ENCODE measurements around the gene AFF3. TPM values are rescaled to one million over a fixed set of nuclear protein-coding genes. Genes with fewer than 3 reads are reported as not detected.

Gene AFF3
- total RNA-seq, 1 donor from 2014 or later: 20.9 TPM

DNA sequence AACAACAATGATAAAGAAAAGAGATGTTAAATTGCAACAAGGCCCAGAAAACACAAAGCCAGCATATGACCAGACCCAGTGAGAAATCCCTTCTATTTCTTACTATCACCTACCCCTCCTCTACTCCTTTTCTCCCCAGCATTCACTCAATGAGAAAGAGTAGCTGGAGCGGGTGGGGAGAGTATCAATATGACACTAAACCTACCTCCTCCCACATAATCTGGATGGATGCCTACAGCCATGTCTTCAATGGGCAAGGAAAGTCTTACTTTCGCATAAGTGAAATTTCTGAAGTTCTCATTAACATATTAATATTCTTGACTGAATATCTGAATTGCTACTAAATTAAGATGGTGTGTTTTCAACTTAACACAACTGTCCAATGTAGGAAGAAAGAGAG lies 78.2 kb downstream of the AFF3 start:
- peaks cover 17% of the 10 kb centered on the region for H3K36me3 Mint-ChIP-seq (ENCODE audit: low read depth)
- TF ChIP-seq, protein P1, sequence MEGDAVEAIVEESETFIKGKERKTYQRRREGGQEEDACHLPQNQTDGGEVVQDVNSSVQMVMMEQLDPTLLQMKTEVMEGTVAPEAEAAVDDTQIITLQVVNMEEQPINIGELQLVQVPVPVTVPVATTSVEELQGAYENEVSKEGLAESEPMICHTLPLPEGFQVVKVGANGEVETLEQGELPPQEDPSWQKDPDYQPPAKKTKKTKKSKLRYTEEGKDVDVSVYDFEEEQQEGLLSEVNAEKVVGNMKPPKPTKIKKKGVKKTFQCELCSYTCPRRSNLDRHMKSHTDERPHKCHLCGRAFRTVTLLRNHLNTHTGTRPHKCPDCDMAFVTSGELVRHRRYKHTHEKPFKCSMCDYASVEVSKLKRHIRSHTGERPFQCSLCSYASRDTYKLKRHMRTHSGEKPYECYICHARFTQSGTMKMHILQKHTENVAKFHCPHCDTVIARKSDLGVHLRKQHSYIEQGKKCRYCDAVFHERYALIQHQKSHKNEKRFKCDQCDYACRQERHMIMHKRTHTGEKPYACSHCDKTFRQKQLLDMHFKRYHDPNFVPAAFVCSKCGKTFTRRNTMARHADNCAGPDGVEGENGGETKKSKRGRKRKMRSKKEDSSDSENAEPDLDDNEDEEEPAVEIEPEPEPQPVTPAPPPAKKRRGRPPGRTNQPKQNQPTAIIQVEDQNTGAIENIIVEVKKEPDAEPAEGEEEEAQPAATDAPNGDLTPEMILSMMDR (conservative IDR thresholded peaks at IDR 0.05): no peak
- no peak for DNase-seq (ENCODE audit: low read depth, low spot score)
- H3K27me3 Mint-ChIP-seq (ENCODE audit: low read depth): no peaks in the 10 kb centered on the region
- peaks cover 7% of the 10 kb centered on the region for H3K9me3 Mint-ChIP-seq
- H3K4me1 Mint-ChIP-seq: peaks cover 13% of the 10 kb centered on the region
- no peak overlapping the region for H3K4me3 Mint-ChIP-seq
- H3K27ac Mint-ChIP-seq (ENCODE audit: unreplicated experiment): no peak overlapping the region

GRCh38 chr2:100063459-100063953 lies 78.9 kb downstream of the AFF3 start:
- H3K4me1 Mint-ChIP-seq: peaks cover 13% of the 10 kb centered on the region
- TF ChIP-seq, protein P1 (conservative IDR thresholded peaks at IDR 0.05): no peak
- DNase-seq (ENCODE audit: low read depth, low spot score): no peak
- no peak overlapping the region for H3K4me3 Mint-ChIP-seq
- H3K36me3 Mint-ChIP-seq (ENCODE audit: low read depth): peaks cover 17% of the 10 kb centered on the region
- peaks cover 7% of the 10 kb centered on the region for H3K9me3 Mint-ChIP-seq
- H3K27me3 Mint-ChIP-seq (ENCODE audit: low read depth): no peaks in the 10 kb centered on the region
- no peak overlapping the region for H3K27ac Mint-ChIP-seq (ENCODE audit: unreplicated experiment)

- Mint-ChIP-seq H3K4me3 (no peak overlapping the region), H3K27me3 (ENCODE audit: low read depth) (no peaks in the 10 kb centered on the region), H3K27ac (ENCODE audit: unreplicated experiment) (no peak overlapping the region), H3K9me3 (peaks cover 7% of the 10 kb centered on the region), H3K36me3 (ENCODE audit: low read depth) (peaks cover 19% of the 10 kb centered on the region), H3K4me1 (peaks cover 8% of the 10 kb centered on the region)
- DNase-seq (ENCODE audit: low read depth, low spot score): no peak
- TF ChIP-seq, protein P1 (conservative IDR thresholded peaks at IDR 0.05): no peak
Measured at GRCh38 chr2:100062336-100062735, 80.1 kb downstream of the AFF3 start.

DNA sequence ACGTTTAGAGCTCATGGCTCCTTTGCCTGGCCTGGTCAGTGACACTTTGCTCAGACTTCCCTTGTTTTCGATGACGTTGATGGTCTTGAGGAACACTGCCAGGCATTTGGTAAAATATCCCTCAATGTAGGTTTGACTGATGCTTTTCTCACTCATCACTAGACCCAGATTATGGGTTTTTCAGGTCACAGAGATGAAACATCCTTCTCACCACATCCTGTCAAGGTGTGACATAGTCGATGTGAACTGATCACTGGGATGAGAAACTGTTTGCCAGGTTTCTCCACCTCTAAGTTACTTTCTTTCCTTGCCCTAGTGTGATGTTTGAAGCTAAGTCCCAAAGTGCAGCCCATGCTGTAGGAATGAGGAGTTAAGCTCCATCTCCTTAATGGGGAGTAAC lies 81.5 kb downstream of the AFF3 start:
- no peaks in the 10 kb centered on the region for H3K27me3 Mint-ChIP-seq (ENCODE audit: low read depth)
- no peak for DNase-seq (ENCODE audit: low read depth, low spot score)
- H3K9me3 Mint-ChIP-seq: peaks cover 7% of the 10 kb centered on the region
- TF ChIP-seq, protein P1 (conservative IDR thresholded peaks at IDR 0.05): no peak
- peaks cover 9% of the 10 kb centered on the region for H3K4me1 Mint-ChIP-seq
- H3K36me3 Mint-ChIP-seq (ENCODE audit: low read depth): peaks cover 20% of the 10 kb centered on the region
- no peak overlapping the region for H3K27ac Mint-ChIP-seq (ENCODE audit: unreplicated experiment)
- no peak overlapping the region for H3K4me3 Mint-ChIP-seq

- TF ChIP-seq, protein P1 (conservative IDR thresholded peaks at IDR 0.05): no peak
- H3K4me1 Mint-ChIP-seq: peaks cover 9% of the 10 kb centered on the region
- peaks cover 7% of the 10 kb centered on the region for H3K9me3 Mint-ChIP-seq
- no peak overlapping the region for H3K4me3 Mint-ChIP-seq
- DNase-seq (ENCODE audit: low read depth, low spot score): no peak
- H3K27me3 Mint-ChIP-seq (ENCODE audit: low read depth): no peaks in the 10 kb centered on the region
- H3K27ac Mint-ChIP-seq (ENCODE audit: unreplicated experiment): no peak overlapping the region
- peaks cover 20% of the 10 kb centered on the region for H3K36me3 Mint-ChIP-seq (ENCODE audit: low read depth)
Measured at GRCh38 chr2:100059638-100060037, 82.8 kb downstream of the AFF3 start.

GRCh38 chr2:100057901-100058261 lies 84.5 kb downstream of the AFF3 start:
- TF ChIP-seq, protein P1 (conservative IDR thresholded peaks at IDR 0.05): no peak
- DNase-seq (ENCODE audit: low read depth, low spot score): no peak
- peaks cover 9% of the 10 kb centered on the region for H3K4me1 Mint-ChIP-seq
- peaks cover 4% of the 10 kb centered on the region for H3K9me3 Mint-ChIP-seq
- H3K27me3 Mint-ChIP-seq (ENCODE audit: low read depth): no peaks in the 10 kb centered on the region
- no peak overlapping the region for H3K27ac Mint-ChIP-seq (ENCODE audit: unreplicated experiment)
- H3K4me3 Mint-ChIP-seq: no peak overlapping the region
- H3K36me3 Mint-ChIP-seq (ENCODE audit: low read depth): peaks cover 10% of the 10 kb centered on the region
